NCI-H1417 (cell line): ENCODE measurements around the gene FAM13A.

Source experiments
- DNase-seq, 3 experiments: peaks; one replicate each; lab custom pipeline; 2025; lab: John Stamatoyannopoulos, UW

The FAM13A gene

DNA sequence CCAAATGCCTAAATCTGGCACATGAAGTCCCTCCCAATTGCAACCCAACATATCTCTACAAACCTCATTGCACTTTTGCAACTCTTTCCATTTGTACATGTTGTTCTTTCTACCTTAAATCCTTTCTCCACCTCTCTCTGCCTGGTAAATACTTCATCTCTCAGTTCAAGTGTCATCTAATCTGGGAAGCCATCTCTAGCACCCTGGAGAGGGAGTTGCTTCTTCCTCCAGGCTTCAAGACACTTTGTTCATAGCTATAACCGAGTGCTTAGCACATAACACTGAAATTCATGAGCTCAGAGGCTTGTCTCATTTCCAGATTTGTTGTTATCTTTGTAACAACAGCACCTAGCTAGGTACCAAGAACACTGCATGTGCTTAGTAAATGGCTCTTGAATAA, 244.6 kb downstream of the FAM13A start:
- DNase-seq = peak in 1 of 3 experiments; percentile 65

DNA sequence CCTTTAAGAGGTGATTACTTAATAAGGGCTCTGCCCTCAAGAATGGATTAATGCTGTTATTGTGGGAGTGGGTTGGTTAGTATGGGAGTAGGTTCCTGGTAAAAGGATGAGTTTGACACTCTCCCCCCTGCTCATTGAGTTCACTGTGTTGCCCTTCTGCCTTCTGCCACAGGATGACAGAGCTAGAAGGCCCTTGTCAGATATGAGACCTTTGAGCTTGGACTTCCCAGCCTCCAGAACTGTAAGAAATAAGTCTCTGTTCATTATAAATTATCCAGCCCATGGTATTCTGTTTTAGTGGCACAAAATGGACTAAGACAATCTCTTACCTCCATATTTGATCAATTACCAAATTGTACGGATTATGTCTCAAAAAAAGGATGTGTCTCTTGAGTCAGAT, 245.1 kb downstream of the FAM13A start:
- DNase-seq = no peak

DNA sequence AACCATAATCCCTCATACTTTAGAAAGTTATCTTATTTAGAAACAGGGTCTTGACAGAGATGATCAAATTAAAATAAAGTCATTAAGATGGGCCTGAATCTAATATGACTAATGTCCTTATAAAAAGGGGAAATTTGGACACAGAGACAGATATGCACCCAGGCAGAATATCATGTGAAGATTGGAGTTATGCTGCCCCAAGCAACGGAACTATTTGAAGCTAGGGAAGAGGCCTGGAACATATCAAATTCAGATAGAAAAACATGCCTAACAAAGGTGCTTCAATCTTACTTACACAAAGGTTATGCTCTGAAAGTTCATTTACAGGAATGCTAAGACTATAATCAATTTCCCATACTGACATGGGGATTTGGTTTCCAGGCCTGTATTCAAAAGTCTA, 246.7 kb downstream of the FAM13A start:
- no peak for DNase-seq

DNA sequence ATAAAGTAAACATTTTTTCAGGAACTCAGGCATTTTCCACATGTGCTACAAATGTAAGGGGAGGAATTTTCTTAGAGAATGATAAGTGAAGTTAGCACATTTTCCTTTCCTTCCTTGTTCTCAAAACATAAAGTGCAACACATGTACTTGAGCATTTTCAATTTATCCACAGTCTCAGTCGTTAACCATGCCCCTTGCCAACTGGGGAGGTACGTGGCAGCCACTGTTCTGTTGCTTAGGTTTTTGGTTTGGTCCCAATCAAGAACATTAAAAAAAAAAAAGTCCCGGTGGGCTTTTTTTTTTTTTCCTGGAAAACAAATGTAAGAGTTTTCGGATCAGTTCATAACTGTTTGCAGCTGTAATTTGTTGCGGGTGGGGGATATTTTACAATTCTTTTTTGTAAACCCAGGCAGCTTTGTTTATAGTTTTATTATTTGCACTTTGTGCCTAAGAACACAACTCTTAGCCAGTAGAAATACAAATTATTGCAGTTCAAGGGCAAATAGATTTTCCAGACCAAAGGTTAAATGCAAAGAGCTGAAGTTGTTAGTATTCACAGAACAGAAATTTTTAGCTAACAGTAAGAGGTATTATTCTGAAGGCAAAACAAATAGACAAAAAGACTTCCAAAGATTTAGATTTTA, 247.3 kb downstream of the FAM13A start:
- no peak for DNase-seq

DNA sequence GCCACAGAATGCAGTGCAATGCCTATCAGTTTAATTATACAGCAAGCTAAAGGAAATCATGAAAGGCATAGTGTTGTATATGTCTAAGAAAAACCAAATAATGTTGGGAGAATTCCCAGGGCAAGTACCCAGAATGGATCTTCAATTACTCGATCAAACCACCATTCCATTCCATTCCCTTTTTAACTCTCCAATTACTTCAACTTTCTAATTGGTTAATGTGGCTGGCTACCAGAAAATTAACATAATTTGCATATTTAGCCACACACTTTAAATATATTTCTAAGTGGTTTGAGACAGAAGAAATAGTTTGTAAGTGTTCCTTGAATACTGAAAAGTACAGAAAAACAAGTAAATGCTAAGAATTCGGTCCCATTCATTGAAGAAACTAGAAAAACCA, 247.9 kb downstream of the FAM13A start:
- no peak for DNase-seq

DNA sequence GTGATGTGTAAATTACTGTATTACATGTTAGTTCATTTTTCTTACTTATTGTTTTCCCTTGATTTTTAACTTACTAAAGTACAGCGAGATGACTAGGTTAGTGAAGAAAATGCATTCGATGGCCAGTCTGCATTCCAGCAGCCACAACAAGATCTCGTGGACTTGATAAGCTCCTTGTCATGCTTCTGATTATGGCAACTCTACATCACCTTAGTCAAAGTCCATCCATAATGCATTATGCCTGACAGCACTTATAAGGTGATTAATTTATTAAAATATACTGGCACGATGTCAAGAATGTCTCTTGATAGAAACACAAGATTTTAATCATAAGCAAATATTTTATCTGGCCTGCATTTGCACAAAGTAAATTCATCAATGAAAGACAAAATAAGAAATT, 249.5 kb downstream of the FAM13A start:
- peak in 1 of 3 experiments; percentile 16 for DNase-seq

DNA sequence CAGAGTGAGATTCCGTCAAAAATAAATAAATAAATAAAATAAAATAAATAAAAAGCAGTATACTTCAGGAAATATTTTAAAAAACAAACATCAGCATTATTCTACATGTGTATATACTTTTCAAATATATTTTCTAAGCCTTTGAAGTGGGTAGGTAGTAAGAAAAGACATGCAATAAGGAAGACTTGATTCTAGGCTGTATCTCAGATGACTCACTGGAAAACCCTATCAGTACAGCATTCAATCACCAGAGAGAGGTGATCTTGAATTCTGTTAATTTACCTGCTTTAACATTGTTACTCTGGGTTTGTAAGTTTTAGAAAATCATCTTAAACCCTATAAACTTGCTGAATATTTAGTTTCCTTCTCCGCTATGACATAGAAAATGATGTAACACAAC, 252.8 kb downstream of the FAM13A start:
- DNase-seq = no peak

DNA sequence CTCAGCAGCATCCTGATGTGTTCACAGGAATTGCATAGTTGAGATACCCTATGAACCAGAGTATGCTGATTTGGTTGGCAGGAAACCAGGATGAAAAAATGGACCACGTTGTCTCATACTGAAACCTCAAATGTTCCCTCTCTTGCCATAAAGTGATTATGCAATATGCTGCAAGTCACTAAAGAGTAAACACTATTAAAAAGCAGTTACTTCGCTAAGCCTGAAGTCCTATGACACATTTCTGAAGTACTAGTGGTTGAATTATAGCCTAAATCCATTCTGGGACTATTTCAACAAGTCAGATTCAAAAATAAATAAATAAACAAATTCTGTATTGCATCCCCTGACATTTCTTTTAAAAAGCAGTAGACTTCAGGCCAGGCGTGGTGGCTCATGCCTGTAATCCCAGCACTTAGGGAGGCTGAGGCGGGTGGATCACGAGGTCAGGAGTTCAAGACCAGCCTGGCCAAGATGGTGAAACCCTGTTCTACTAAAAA, 253.3 kb downstream of the FAM13A start:
- DNase-seq = no peak

DNA sequence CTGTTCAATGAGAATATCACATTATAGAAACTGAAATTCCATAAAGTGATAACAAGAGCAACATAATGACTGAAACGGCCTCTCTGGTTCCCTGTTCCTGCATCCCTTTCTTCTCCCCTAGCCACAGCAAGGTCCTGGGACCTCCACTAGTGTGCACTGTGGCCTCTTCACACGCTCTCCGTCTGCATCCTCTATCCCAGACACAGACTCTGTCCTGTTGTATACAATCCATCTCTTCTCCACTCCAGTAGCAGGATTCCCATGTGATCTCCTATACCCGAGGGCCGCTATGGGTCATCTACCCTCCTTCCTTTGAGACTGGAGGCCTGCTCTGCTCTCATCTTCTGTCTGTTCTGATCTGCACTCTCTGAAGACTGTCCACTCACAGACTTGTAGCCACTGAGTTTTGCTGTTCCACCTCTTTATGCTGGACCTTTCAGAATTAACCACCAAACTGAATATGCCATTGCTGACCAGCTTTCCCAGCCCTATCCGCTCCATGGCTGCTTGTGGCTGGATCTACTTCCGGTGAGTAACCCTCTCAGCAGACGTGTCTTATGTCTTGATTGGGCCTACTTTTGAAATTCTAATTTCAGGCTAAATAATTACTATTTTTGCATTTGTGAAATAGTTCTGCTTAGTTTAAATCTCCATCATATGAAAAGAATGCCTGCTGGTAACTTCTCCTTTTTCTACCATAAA, 254.2 kb downstream of the FAM13A start:
- no peak for DNase-seq

DNA sequence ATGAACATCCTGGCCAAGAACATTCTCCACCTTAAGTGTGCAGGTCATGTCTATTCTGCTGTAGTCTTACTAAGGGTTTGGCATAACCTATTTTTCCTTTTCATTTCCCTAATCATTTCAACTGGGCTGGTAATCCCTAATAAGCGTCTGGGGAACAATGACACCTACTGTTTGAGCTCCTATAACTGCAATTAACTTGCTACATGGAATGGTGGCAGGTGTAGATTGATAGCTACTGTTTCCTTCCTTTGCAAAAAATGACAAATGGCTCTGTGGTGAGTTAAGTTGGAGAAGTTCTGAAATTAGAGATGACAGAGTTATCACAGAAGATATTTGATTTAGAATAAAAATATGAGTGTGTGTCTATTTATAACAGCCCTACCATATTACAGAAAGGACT, 254.8 kb downstream of the FAM13A start:
- peak in 2 of 3 experiments; percentile 21 to 77 for DNase-seq

DNA sequence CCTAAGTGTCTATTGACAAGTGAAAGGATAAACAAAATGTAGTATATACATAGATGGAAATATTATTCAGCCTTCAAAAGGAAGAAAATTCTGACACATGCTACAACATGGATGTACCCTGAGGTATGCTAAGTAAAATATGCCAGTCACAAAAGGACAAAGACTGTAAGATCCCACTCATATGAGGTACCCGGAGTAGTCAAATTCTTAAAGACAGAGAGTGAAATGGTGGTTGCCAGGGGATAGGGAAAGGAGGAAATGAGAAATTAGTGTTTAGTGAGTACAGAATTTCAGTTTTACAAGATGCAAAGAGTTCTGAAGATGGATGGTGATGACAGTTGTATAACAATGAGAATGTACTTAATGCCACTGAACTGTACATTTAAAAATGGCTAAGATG, 257.1 kb downstream of the FAM13A start:
- no peak for DNase-seq

DNA sequence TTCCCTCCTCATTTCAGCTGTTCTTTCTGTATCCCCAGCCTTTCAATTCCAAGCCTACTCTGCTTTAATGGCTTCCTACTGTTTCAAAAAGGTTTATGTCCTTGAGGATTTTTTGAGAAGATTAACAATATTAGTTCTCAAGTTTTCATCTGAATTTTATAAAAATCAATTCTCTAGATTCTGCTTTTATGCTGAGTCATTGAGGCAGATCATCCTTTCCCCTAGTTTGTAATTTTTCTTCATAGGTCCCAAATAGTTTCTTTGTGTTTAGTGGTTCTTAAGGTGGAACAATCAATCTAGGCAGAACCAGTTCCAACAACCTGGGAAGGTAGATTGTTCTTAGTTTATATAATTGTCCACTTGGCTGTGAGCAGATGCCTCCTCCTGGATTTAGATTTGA, 259.3 kb downstream of the FAM13A start:
- no peak for DNase-seq

DNA sequence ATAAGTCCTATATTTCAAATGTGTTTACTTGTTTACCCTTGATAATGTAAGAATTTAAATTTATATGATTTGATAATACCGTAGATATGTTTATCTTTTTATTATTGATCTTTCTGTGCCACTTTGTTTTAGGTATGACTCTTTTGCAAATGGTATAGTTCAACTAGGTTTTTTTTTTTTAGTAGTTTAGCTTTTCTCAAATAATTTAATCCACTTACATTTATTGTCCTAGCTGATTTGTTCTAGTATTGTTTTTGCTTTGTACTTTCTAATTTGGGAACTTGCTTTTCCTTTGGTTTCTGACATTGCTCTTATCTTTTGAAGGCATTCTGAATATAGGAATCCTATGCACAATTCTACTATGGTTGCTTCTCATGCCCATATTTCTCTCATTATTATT, 260.4 kb downstream of the FAM13A start:
- no peak for DNase-seq

DNA sequence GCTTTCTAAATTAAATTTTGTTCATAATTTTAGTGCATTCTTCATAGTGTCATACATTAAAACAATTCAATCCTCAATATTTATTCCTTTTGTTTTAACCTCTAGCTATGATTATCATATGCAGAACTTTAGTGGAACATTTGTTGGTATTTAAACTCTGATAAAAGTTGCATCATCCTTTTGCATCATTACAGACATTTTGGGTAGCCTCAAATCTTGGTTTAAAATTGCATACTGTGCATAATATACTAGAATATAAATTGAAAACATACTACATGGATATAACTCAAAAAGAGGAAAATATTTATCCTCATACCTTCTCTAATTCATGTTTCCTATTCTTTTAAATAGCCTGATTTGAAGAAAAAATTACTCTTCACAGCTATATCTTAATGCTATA, 262.0 kb downstream of the FAM13A start:
- DNase-seq = no peak

DNA sequence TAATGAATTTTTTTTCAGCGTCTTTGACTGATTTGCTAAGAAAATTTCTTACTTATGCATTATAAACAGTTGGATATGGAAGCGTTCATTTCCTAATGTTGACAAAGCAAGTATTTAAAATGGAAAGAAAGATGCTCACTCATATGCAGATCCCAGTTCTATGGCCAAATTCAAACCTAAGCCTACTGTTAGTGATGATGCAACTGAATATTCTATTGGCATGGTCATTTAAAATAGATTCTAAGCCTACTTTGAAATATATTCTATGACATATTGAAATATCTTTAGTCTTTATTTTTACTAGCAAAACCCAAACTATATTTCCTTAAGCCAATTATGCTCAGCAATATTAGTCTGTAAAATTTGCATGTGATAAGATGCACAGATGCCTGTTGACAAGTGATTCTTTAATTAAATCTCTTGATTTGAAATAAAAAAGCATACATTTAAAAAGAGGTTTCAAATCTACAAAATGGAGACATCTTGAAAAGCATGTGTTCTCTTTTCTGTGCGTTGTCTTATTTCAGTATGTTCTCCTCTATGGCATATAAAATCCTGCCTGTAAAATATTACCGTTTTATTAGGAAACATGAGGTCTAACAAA, 262.8 kb downstream of the FAM13A start:
- DNase-seq = no peak

DNA sequence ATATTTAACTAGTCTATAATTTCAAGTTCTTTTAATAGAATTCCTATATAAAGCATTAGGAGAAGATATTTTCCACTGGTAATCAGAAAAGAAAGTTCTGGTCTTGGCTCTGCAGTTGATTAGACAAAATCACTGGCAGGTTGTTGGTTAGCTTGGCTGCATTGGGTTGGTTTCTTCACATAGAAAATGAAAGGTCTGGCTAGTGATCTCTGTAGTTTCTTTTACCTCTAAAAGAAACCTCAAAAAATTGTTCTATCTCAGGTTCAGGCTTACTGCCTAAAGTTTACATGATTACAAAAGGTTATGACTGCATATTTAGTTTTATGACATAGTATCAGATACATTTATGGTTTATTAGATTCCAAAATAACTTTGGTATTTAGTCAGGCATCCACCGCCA, 263.5 kb downstream of the FAM13A start:
- DNase-seq = no peak

DNA sequence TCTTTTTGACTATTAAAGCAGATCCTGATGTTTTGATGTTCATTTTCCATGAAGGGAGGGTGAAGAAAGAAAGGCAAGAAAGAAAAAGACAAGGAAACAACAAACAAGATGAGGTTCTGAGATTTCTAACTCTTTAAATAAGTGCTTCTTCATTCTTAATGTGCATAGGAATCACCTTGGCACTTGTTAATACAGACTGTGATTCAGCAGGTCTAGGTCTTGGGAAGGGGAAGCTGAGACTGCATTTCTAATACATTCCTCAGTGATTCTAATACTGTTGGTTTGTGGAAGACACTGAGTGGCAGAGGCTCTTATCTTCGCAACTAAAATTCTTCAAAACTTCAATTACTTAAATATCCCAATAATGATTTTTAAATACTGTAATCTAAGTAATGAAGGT, 264.2 kb downstream of the FAM13A start:
- no peak for DNase-seq

DNA sequence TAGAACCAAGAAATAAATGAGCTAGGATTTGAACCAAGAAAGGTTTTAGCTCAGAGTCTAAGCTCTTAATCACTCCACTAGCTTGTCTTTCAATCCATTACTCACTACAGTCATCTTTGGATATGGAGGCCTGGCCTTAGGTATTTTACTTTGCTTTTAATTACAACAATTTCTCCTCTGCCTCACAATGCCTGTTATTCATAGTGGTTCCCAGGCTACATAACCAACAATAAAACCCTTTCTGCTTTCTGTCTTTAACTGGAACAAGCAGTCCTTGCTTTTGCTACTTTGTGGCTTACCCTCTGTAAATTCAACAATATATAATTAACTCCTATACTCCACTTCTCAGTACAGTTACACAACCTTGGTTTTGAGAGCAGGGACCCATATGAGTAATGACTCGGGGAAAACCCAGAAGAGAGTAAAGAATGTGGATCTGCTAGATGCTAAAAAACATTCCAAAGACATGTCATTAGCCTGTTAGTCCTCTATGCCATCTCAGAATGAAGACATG, 264.7 kb downstream of the FAM13A start:
- DNase-seq = no peak

DNA sequence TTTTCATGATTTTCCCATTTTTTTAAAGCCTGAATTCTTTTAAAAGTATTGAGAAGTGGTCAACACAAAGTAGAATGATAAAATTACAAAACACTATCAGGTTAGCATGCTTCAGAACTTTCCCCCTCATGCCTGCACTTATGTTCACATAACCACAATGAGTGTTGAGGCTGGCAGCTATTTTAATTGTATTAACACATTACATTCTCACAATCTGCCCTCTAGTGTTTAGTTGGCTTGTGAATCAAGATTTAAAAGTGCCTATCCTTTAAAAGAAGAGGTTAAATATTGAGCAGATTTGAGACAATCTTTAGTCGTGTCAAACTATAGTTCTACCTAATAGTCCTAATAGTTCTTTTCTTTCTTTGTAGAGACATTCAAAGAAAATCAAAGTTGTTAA, 265.7 kb downstream of the FAM13A start:
- DNase-seq = peak in 1 of 3 experiments; percentile 10

DNA sequence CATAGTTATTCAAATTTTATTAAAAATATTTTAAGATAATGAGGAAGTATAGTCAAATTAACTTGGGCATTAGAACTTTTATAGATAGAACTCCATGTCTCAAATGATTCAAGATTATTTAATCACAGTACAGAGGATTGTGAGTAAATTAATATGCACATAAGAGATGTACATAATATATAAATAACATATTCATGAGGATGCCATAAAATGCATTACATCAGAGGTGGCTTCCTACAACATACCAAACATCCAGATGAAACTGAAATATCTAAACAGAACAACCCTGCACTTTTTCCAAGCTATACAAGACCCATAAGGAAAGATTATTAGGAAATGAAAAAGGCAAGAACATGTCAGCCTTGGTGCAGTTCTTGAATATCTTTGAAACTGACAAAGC, 268.1 kb downstream of the FAM13A start:
- no peak for DNase-seq

DNA sequence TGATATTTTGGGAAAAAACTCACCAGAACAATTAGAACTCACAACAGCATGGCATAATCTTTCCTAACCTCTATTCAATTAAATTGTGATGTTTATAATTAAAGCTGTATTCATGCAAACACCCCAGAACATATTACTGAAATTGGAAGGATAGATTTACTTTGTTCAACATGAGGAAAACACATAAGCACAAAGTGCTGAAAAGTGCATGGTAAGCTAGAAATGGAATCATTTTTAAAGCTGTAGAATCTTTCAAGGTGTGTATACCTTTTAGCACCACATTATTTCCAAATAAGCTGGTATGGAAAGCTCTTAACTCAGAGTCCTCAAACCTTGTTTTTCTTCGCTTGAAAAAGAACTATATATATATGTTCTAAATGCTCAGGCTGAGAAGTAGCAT, 268.6 kb downstream of the FAM13A start:
- no peak for DNase-seq

DNA sequence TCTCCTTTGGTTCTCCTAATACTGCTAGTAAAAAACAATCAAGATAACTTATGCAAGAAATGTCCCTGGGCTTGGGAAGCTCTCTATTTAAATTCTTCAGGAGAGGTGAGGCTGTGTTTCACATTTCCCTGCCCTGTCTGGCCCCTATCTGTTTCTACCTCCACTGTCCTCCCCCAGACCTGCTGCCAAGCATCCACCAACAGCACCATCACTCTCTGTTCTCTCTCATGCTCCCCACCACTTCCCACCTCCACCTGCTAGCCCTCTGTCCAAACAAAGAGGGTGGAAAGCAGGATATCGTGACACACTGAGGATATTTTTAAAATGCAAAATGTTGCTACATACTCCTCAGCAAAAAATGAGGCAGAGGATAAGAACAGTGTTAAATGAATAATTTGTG, 271.0 kb downstream of the FAM13A start:
- DNase-seq = no peak

DNA sequence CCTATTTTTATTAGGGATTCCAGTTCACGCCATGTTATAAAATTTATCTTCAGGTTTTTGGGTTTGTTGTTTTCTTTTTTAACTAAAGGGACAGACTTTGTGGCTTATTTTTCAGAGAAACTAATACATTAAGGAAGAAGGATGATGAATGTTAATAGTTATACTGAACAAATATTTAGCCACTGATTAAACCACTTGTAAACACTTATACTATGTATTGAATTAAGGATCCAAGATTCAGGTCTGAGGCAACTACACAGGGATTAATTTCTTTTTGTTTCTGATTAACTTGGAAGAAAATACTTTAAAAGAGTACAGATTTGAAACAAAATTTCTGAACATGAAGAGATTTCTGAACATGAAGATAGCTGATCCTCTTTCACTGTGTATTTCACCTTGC, 276.6 kb downstream of the FAM13A start:
- DNase-seq = no peak
